ENCODE results near the gene CCL17.
"Not testable (repeated sequence)": the region's sequence is repeated elsewhere in the genome, so short reads cannot be mapped to it uniquely, and the experiment has no call there.

The CCL17 gene

DNA sequence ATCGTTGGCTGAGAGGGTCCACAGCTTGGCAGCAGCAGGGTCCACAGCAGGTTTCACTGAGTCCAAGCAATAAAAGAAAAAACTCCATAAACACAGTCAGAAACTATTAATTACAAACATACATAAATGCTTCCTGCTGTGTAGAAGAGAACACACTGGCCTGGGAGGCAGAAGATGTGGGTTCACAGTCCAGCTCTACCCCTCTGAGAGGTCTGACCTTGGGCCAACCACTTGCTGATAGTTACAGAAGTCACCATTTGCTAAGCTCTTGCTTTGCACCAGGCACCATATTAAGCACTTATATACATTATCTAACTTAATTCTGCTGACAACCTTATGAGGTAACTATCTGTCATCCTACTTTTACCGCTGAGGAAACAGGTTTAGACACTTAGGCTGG, 27.9 kb downstream of the CCL17 start:
- Histone ChIP-seq H3K27ac (no peak overlapping the region), H3K4me3 (no peak overlapping the region)
- TF ChIP-seq, protein P1, sequence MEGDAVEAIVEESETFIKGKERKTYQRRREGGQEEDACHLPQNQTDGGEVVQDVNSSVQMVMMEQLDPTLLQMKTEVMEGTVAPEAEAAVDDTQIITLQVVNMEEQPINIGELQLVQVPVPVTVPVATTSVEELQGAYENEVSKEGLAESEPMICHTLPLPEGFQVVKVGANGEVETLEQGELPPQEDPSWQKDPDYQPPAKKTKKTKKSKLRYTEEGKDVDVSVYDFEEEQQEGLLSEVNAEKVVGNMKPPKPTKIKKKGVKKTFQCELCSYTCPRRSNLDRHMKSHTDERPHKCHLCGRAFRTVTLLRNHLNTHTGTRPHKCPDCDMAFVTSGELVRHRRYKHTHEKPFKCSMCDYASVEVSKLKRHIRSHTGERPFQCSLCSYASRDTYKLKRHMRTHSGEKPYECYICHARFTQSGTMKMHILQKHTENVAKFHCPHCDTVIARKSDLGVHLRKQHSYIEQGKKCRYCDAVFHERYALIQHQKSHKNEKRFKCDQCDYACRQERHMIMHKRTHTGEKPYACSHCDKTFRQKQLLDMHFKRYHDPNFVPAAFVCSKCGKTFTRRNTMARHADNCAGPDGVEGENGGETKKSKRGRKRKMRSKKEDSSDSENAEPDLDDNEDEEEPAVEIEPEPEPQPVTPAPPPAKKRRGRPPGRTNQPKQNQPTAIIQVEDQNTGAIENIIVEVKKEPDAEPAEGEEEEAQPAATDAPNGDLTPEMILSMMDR (IDR thresholded peaks at IDR 0.05), result no peak
- DNase-seq (ENCODE audit: low spot score), result no peak

DNA sequence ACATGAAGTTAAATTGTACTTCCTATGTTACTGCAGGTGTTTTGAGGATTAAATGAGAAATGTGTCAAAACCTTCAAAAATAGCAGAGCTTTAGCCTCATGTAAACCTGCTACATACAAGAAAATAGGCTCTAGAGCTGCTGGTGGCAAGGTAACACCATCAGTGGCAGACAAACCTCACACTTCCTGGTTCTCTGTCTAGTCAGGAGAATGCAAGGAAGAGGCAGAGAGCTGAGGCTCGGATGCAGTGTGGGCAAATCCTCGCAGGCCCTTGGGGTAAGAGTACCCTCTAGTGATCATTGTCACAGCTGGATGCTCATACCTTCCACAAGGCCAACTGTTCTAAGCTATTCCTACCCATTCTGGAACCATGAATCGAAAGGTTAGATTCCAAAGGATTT, 28.4 kb downstream of the CCL17 start:
- TF ChIP-seq, protein P1 (IDR thresholded peaks at IDR 0.05), result no peak
- no peak for DNase-seq (ENCODE audit: low spot score)
- H3K4me3 ChIP-seq, result no peak overlapping the region
- H3K27ac ChIP-seq, result no peak overlapping the region

DNA sequence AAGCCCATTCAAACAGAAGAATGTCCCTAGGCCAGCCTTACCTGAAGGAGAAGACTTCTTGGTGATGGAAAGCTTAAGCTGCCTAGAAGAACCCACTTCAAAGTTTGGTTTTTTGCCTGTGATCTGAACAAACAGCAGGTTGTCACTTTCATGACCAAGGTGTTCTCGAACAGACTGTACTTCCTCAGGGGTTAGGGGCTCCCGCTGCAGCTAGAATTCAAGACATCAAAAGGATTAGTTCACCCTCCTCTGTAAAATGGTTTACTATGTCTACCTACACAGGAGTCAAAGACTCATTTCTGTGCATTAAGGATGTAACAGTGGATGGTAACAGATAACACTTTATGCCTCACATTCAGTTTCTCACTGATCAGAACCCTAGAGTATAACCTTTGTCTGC, 29.4 kb downstream of the CCL17 start:
- no peak for DNase-seq (ENCODE audit: low spot score)
- H3K27ac ChIP-seq, result no peak overlapping the region
- TF ChIP-seq, protein P1 (IDR thresholded peaks at IDR 0.05), result no peak
- H3K4me3 ChIP-seq, result no peak overlapping the region

DNA sequence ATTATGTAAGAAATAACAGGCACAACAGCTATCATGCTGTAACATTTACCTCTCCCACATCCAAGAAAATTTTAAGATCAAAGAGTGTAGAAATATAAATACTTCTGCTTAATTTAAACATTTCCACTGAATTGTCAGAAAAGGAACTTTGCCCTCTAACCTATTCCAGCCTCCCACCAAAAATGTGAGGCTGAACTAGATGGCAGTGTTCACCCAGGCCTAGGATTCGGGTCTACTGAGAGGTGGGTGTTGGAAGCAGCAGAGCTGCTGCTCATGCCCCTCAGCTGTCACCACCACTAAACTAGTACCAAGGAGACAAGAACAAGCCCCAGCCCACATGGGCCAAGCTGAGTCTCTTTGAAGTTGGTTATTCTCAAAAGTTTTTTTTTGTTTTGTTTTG, 31.3 kb downstream of the CCL17 start:
- no peak overlapping the region for H3K27ac ChIP-seq
- TF ChIP-seq, protein P1 (IDR thresholded peaks at IDR 0.05), result no peak
- H3K4me3 ChIP-seq, result no peak overlapping the region
- no peak for DNase-seq (ENCODE audit: low spot score)

DNA sequence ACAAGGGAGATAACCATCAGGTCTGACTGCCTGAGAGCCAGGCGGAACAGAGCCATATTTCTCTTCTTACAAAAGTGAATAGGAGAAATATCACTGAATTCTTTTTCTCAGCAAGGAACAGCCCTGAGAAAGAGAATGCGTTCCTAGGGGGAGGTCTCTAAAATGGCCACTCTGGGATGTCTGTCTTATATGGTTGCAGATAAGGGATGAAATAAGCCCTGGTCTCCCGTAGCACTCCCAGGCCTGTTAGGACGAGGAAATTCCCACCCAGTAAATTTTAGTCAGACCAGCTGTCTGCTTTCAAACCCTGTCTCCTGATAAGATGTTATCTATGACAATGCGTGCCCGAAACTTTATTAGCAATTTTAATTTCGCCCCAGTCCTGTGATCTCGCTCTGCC, 35.4 kb downstream of the CCL17 start:
- not testable (repeated sequence) for H3K4me3 ChIP-seq; H3K27ac ChIP-seq; DNase-seq (ENCODE audit: low spot score)

DNA sequence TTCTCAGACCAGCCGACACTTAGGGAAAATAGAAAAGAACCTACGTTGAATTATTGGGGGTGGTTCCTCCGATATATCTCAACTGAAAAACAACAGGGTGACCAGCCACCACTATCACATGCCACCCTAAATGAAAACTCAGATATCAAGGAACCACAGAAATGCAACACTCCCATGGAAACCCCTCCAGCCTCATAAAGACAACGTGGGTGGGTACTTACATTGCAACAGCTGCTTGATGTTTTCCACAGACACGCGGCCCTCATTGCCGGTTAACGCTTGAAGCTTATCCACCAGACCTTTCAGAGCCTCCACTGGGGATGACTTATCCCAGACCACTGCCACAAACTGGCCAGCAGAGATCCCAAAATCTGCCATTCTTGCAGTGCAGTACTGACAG, 36.0 kb downstream of the CCL17 start:
- not testable (repeated sequence) for H3K27ac ChIP-seq; H3K4me3 ChIP-seq; DNase-seq (ENCODE audit: low spot score)

DNA sequence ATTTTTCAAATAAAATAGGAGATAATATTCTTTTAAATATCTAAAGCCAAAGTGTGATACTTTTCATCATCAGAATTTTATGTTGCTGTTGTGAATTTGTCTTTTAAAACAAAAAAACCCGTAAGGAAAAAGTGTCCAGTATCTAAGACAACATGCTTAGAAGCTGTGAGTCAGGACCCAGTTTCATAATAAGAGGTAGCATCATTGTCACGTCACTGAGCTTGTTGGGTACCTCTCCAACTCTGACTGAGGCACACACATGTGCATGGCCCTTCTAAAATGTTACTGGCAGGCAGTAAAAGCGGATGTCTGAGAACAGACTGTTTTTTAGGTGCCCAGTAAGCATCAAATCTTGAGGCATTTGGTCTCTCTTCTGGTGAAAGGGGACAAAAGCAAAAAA, 40.1 kb downstream of the CCL17 start:
- TF ChIP-seq, protein P1 (IDR thresholded peaks at IDR 0.05), result no peak
- H3K4me3 ChIP-seq, result no peak overlapping the region
- H3K27ac ChIP-seq, result no peak overlapping the region
- DNase-seq (ENCODE audit: low spot score), result no peak

DNA sequence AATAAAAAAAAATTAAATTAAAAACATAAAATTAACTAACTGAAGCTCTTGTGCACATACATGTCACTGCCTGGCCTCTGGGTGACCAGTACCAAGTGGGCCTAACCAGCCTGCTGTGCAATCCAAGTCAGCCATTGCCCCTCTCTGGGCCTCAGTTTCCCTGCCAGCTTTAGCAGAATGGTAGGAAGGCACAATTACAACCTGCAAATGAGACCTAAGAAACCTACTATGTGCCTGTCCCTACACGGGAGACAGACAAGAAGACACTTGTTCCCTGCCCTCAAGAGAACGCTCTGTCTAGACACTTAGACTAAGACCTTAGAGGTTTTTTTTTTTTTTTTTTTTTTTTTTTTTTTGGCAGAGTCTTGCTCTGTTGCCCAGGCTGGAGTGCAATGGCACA, 40.9 kb downstream of the CCL17 start:
- TF ChIP-seq, protein P1 (IDR thresholded peaks at IDR 0.05), result no peak
- Histone ChIP-seq H3K27ac (no peak overlapping the region), H3K4me3 (no peak overlapping the region)
- DNase-seq (ENCODE audit: low spot score), result no peak
